HG03064 (cell line): ENCODE results near the gene LDLRAD4.
"Not testable (repeated sequence)": the region's sequence is repeated elsewhere in the genome, so short reads cannot be mapped to it uniquely, and the experiment has no call there.

Source experiments
- ATAC-seq: cut with Tn5 transposase; IDR thresholded peaks from one replicate; pipeline ENCODE4 v1.9.1; 2021; ENCODE audit warnings: low read depth; ENCODE audit not compliant: unreplicated experiment

The LDLRAD4 gene

GRCh38 chr18:13661051-13661778 is 442.7 kb downstream of the LDLRAD4 start:
- no peak for ATAC-seq

GRCh38 chr18:13661779-13662256 is 443.3 kb downstream of the LDLRAD4 start:
- ATAC-seq = no peak

GRCh38 chr18:13672657-13673056 is 454.1 kb downstream of the LDLRAD4 start:
- no peak for ATAC-seq

- ATAC-seq = no peak
Measured at GRCh38 chr18:13676471-13676870, 457.9 kb downstream of the LDLRAD4 start.

- ATAC-seq = not testable (repeated sequence)
Measured at GRCh38 chr18:13677350-13677749, 458.8 kb downstream of the LDLRAD4 start.

GRCh38 chr18:13680612-13681011 is 462.1 kb downstream of the LDLRAD4 start:
- ATAC-seq = no peak

- no peak for ATAC-seq
Measured at GRCh38 chr18:13681701-13682100, 463.1 kb downstream of the LDLRAD4 start.

- ATAC-seq = no peak
Measured at GRCh38 chr18:13684546-13684945, 466.0 kb downstream of the LDLRAD4 start.

- no peak for ATAC-seq
Measured at GRCh38 chr18:13688191-13689136, 469.9 kb downstream of the LDLRAD4 start.

- ATAC-seq = not testable (repeated sequence)
Measured at GRCh38 chr18:13690060-13690459, 471.5 kb downstream of the LDLRAD4 start.

GRCh38 chr18:13695337-13695736 is 476.8 kb downstream of the LDLRAD4 start:
- not testable (repeated sequence) for ATAC-seq

GRCh38 chr18:13696961-13697360 is 478.4 kb downstream of the LDLRAD4 start:
- no peak for ATAC-seq

- no peak for ATAC-seq
Measured at GRCh38 chr18:13700153-13700552, 481.6 kb downstream of the LDLRAD4 start.
